Measurements from ENCODE around the gene HNRNPH2.

The HNRNPH2 gene

GRCh38 chrX:101462892-101463291 lies 54.9 kb downstream of the HNRNPH2 start:
- DNase-seq (ENCODE audit: low read depth) = no peak
